ENCODE measurements around the gene CYP1A1.
"Not testable (repeated sequence)": the region's sequence is repeated elsewhere in the genome, so short reads cannot be mapped to it uniquely, and the experiment has no call there.

The CYP1A1 gene

DNA sequence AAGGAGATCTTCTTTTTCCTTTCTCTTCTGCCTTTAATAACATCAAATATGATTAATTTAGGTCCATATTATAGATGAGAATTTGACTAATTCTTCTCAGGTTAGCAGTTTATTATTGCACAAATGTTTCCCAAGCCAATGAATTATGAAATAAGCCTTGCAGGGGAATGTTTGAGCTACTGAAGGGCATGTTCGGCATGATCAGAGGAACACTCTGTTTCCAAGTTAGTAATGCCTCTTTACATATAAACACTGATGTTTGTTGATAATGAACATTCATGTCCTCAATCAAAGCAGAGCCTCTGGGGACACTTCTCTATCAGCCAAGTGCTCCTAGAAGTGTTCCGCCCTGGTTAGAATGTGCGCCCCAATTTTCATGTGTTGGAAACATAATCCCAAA is 10.0 kb upstream of the CYP1A1 start:
- DNase-seq, result no peak

DNA sequence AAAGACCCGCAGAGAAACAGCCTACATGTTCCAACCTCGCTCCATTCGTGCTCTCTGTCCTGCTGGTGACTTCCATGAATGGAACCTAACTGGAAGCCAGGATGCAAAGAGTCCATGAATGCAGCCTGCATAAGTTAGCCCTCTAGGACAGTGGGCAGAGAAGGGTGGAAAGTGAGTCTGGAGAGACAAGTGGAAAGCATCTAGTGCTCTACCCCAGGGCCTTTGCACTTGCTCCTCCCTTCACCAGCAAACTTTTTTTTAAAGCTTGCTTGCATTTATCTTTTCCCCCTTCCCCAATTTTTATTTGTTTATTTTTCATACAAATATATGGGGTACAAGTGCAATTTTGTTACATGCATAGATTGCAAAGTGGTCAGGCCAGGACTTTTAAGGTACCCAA is 7.9 kb upstream of the CYP1A1 start:
- no peak for DNase-seq

DNA sequence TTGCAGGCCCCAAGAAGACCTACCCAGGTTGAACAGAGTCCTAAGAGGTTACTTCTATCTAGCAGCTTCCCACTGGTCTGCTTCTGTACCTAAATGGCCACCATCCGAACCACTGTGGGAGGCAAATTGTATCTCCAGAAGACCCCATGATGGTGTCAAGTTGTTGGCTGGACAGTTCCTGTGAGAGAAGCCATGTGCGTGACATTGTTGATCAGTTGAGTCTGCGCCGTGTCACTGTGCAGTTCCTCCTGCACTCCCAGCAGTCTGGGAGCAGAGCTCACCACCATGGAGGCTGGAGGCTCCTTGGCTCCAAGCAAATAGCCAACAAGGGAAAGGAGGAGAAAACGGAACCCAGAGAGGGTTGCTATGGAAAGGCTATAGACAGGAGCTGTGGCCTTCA is 7.5 kb upstream of the CYP1A1 start:
- no peak for DNase-seq

DNA sequence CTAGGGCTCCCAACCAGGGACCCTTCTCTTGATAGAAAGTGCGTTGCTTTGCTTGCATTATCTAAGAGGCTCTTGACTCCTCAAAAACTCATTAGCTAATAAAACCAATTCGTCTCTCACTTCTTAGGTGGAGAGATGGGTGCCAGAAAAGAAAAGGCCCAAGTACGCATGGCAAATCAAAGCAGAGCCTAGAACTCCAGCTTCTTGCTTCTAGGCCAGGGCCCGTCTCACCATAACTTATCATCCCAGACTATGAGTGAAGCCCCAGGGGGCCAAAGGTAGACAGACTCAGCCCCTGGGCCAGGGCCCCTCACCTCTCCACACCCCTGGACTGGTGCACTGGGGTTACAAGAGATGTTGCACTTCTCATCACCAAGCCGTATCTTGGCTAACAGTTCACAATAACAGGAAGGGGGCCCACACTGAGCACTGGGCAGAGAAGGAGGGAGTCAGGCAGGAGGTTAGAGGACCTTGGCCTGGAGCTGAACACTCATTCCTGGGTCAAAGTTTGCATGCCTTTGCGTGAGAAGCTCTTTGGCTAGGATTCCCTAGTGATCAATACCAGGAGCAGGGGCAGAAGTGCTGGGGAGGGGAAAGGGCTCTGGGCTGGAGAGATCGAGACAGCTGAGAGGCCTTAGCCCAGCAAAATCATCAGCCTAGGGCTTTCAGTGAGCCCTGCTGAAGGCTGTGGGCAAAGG is 5.4 kb upstream of the CYP1A1 start:
- no peak for DNase-seq

DNA sequence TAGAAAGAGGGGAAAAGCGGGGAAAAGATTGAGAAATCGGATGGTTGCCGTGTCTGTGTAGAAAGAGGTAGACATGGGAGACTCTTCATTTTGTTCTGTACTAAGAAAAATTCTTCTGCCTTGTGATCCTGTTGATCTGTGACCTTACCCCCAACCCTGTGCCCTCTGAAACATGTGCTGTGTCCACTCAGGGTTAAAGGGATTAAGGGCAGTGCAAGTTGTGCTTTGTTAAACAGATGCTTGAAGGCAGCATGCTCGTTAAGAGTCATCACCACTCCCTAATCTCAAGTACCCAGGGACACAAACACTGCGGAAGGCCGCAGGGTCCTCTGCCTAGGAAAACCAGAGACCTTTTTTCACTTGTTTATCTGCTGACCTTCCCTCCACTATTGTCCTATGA is 4.0 kb upstream of the CYP1A1 start:
- not testable (repeated sequence) for DNase-seq

DNA sequence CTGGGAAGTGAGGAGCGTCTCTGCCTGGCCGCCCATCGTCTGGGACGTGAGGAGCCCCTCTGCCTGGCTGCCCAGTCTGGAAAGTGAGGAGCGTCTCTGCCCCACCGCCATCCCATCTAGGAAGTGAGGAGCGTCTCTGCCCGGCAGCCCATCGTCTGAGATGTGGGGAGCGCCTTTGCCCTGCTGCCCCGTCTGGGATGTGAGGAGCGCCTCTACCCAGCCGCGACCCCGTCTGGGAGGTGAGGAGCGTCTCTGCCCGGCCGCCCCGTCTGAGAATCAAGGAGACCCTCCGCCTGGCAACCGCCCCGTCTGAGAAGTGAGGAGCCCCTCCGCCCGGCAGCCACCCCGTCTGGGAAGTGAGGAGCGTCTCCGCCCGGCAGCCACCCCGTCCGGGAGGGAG is 3.4 kb upstream of the CYP1A1 start:
- not testable (repeated sequence) for DNase-seq

DNA sequence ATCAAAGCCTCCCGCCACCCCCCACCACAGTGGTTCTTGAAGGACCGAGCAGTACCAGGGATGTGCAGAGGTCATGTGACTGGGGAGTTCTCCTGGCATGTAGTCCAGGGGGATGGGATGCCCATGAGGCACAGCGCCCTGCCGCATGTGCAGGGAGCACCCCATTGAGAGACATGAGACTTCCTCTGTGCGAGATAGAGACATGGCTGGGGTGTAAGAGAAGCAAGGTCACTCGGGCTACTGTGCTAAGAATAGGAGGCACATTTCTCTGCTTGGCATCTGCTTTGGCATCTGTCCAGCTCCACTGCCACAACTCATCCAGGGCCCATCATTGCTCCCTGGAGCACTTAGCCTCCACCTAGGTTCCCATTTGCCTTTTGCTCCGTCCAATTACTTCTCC is 2.4 kb upstream of the CYP1A1 start:
- DNase-seq, result no peak

DNA sequence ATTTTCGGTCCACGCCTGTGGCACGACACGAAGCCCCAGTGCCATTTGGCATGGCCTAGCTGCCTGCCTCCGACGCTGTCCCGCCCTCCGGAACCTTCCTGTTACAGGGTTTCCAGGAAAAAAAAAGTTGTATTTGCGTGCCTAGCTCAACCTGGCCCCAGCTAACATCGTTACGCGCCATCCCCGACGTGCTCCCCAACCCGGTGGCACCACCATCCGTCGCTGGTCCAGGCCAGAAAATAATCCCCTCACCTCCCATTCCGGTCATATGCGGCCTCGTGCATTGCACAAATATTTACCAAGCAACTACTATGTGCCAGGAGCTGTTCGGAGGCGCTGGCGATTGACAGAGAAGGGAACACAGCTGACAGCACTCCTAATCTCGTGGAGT is 1.4 kb upstream of the CYP1A1 start:
- DNase-seq, result no peak

DNA sequence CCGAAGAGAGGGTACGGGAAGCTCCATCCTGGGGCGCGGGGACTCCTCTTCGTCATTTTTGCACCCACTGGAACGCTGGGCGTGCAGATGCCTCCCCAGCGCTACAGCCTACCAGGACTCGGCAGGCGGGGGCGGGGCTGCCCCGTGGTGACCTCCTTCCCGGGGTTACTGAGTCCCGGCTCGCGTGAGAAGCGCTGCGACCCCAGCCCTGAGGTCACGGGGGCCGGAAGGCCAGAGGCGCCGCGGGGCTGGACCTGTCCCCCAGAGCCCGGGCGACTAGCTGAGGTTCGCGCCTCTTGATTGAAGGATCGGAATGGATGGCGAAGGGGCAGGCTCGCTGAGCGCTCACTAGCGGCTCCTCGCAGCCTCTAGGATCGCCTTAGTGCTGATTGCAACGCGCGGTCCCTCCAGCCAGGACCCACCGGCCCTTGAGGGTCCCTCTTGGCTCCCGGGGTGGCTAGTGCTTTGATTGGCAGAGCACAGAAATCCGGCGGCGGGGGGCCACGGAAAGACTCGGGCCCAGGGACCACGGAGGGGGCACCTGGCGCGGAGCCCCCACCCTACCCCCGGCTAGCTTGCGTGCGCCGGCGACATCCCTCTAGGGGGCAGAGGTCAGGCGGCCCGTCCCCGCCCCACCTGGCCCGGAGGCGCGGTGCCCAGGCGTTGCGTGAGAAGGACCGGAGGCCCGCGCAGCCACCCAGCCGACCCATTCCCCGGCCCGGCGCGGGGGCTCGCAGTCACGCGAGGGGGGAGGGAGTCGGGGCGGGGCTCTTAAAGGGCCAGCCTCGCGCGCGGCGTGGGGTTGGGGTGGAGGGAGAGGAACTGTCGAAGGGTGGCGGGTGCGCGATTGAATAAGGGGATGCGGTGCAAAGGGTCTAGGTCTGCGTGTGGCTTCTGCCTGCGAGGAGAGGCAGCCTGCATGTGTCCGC is 781 bp upstream of the CYP1A1 start:
- DNase-seq, result peak in 1 of 2 donors; percentile 22

DNA sequence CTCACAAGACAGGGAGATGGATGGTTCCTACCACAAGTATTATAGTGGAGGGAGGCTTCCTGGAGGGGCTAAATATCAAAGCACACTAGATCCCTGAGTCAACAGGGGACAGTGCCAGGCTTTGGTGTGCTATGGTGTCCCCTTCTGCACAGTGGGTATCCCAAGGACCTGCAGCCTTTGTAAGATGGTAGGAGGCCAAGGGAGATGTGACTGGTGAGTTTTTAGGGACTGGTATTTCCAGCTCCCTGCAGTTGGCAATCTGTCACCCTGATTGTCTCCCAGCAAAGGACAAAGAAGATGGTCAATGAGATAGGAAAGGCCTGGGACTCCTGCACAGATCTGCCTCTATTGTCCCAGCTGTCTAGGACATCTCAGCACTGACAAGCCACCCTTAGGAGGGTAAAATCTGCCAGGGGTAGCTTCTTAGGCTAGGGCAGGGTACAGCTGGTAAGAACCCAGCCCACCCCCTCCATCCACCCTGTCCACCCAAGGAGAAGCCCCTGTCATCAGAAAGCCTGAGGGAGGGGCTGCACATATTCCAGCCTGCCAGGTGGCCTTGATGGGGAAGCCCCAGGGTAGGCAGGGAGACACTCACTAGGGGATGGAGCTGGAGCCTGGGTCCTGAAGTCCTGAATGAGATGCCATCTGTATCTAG is 631 bp downstream of the CYP1A1 start:
- no peak for DNase-seq

DNA sequence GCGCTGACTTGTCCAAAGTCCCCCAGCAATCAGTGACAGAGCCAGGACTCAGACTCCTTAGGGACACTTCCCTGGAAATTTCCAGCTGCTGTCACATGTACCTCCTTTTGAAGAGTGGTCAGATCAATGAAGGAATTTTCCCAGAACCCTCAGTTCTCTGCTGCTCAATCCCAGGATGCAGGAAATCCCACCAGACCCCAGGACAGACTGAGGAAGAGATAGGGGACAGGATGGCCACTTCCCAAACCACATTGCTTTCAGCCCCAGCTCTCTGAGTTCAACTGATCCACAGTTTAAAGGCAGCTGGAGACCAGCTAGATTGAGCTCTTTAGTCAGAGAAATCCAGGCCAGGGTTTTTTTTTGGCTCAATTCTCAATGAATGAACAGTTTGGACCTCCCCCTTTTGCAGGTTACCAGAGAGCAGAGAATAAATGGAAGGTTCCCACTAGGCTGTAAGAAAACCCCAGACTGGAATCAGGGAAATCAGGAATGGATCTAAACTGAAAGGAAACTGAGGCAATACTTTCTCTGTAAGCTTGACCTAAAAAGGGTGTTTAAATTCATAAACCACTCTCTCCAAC is 1.5 kb downstream of the CYP1A1 start:
- no peak for DNase-seq

DNA sequence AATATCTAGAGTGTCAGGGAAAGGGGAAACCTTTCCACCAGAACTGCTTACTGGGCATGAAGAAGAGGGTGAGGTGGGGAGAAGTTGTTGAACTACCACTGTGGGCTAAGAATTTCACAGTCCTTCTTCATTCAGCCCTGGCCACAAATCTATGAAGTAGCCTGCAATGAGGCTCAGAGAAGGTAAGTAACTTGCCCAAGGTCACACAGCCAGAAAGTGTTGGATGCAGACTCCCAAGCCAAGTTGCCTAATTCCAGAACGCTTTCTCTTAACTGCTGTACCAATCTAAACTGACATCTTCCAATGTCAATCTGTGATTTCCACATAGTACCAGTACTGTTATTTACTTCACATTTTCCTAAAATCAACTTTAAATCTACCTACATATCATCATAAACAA is 2.1 kb downstream of the CYP1A1 start:
- no peak for DNase-seq

DNA sequence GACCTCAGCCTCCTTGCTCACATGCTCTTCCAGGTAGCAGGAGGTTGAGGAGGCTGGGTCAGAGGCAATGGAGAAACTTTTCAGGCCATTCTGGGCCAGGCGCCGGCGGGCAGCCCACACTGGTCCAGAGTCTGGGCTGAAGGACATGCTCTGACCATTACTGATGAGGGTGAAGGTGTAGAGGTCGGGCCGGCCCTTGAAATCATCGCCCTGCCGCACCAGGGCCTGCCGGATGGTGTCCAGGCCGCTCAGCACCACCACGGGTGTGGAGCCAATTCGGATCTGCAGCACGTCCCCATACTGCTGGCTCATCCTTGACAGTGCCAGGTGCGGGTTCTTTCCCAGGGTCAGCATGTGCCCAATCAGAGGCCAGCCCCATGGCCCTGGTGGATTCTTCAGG is 2.7 kb downstream of the CYP1A1 start:
- no peak for DNase-seq

DNA sequence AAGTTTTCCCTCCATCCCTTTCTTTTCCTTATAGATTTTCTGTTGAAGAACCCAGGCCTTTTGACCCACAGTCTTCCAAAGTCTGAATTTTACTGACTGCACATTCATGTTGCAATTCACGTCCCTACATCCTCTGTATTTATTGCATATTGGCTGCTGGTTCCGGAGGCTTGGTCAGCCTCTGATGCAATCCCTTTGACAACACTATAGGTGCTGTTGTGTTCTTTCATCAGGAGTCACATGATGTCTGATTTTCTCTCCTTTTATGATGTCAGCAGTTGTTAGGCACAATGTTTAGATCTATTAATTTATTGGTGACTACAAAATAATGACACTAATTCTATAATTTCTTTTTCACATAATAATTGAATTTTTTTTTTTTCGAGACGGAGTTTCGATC is 8.7 kb downstream of the CYP1A1 start:
- no peak for DNase-seq

DNA sequence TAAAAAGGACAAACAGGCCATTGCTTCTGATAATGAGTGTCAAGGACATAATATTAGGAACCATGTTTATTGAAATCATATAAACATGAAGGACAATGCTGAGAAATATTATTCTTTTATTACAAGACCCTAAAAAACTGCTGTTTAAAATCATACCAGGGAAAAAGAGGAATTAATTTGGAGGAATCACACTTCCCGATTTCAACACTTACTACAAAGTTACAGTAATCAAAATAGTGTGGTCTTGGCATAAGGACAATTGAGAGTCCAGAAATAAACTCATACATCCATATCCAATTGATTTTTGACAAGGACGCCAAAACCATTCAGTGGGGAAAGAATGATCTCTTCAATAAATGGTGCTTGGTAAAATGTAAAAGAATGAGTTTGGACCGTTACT is 13.0 kb downstream of the CYP1A1 start:
- DNase-seq, result no peak

DNA sequence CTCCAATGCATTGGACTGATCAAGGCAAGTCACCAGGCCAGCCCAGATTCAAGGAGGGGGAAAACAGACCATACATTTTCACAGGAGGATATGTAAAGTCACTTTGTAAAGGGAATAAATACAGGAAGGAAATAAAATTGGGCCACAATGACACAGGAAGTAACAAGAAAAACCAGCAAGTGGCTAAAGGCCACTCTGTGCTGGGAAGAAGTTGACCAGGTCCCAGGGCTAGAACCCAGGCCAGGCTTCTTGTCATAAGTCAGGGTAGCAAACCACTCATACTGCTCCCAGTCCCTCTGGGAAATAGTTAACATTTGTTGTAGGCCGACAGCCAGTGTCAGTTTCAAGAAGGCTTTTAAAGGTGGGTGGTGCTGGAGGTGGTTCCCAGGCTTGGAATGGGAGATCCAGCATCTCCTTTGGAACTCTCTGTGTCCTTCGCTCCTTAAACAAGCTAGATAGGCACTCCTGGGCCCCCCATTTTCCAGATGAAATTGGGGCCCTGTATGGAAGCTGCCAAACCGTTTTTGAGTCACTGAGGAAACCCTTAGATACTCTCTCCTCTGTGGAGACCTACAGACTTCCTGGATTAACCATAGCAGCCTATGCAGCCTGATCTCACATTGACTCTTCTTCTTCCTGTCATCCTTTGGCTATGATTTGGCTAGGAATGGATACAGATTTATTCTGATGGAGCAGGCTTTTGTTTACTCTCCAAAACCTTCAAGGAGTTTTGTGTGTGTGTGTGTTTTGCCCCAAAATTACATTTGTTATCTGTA is 14.8 kb downstream of the CYP1A1 start:
- DNase-seq, result no peak

DNA sequence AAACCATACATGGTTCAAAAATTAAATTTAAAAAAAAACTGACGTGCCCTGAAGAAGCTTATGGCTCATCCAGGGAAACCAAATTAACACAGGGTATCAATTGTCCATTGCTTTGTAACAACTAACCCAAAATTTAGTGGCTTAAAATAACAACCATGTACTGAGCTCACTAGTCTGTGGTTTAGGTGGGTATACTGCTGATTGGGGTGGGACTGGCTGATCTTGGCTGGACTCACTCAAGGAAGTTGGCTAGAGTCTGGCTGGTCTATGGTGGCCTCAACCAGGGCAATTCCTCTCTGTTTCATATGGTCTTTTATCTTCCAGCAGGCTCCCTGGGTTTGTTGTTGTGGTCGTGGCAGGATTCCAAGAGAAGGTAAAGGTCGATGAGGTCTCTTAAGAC is 15.4 kb downstream of the CYP1A1 start:
- DNase-seq, result no peak

DNA sequence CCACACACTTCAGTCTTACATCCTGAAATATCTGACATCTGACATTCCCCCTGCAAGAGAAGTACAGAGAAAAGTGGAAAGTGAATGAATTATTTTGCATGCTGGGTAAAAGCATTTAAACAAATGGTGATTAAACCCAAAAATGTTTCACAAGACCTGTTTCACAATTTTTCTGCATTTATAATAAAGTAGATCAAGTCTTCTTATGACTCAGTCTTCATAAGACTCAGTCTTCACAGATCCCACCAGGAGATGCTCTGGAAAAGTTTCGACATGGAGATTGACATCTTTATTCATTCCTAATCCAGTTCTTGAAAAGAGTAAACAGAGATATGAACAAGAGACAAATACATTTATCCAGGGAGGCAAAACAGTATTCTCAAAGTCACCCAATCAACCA is 16.3 kb downstream of the CYP1A1 start:
- DNase-seq, result no peak

DNA sequence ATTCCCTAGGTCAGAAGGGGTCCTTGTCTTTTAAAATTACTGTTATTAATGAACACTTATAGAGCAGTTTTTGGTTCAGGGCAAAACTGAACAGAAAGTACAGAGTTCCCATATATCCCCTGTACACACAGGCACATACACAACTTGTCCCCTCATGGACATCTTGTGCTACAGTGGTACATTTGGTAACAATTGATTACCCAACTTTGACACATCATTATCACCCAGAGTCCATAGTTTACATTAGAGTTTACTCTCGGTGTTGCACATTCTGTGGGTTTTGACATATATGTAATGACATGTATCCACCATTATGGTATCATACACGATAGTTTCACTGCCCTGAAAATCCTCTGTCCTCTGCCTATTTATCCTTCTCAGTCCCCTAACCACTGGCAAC is 28.5 kb downstream of the CYP1A1 start:
- no peak for DNase-seq

DNA sequence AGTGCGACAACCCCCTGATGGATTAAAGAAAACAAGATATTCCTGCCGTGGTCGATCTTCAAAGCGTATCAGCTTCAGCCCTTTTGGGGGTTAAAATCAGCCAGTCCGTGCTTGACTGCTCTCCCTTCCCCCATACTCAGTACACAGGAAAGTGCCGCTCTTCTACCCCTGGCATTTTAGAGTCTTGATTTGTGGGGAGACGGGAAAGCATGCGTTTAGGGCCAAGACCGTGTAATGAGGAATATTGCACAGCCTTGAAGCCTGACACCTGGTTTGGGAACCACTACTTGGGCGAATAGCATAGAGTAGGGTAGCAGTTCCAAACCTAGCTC is 29.0 kb downstream of the CYP1A1 start:
- DNase-seq, result no peak

DNA sequence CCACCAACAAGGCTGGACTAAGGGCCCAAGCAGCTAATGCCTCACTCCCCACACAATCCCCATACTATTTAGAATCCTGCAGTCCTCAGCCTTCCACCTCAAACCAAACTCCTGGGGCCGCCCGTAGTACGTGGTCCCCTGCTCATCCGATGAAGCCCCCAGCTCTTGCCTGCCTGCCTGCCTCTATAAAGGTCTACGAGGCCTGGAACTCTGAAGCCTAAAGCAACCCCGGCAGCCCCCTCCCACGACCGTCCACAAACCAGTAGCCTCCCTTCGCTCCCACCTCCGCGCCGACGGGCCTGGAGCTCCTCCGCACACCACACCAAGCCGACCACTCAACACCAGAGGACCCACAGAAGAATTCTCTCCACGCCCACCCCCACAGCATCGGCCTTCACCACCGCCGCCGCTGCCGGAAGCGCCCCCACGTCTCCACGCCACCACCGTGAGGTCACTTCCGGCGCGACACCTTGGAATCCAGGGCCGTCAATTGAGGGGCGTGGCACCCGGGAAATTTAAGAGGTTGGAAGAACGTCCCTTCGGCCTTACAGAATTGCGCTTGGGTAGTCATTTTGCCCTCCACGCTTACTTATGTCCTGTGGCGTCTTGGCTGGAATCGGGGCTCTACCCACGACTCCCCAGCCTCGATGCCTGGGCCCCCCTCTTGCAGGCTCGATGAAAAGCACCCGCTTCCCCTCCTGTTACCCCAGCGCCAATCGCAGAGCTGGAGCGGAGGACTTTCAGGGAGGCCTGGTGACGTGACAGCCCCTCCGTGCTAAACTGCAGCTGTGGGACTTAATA is 29.5 kb downstream of the CYP1A1 start, which contains the start of gene EDC3:
EDC3 (minus strand) TSS at position 428 of the 801 bp plus-strand sequence. CDS start 20,900 bp downstream, outside the sequence.
- peak; percentile 66 to 67 for DNase-seq

DNA sequence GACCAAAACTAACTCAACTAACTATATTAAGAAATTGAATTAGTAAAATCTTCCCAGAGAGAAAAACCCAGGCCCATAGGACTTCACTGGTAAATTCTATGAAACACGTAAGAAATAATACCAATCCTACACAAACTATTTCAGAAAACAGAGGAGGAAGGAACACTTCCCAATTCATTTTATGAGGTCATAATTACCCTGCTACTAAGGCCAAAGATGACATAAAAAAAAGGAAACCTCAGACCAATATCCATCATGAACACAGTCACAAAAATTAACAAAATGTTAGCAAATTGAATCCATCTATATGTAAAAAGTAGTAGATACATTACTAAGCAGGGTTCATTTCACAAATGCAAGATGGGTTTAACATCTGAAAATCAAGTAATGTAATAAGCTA is 33.0 kb downstream of the CYP1A1 start:
- no peak for DNase-seq
